ENCODE results near the gene FERMT3.
"Not testable (repeated sequence)": the region's sequence is repeated elsewhere in the genome, so short reads cannot be mapped to it uniquely, and the experiment has no call there.

FERMT3 gene

DNA sequence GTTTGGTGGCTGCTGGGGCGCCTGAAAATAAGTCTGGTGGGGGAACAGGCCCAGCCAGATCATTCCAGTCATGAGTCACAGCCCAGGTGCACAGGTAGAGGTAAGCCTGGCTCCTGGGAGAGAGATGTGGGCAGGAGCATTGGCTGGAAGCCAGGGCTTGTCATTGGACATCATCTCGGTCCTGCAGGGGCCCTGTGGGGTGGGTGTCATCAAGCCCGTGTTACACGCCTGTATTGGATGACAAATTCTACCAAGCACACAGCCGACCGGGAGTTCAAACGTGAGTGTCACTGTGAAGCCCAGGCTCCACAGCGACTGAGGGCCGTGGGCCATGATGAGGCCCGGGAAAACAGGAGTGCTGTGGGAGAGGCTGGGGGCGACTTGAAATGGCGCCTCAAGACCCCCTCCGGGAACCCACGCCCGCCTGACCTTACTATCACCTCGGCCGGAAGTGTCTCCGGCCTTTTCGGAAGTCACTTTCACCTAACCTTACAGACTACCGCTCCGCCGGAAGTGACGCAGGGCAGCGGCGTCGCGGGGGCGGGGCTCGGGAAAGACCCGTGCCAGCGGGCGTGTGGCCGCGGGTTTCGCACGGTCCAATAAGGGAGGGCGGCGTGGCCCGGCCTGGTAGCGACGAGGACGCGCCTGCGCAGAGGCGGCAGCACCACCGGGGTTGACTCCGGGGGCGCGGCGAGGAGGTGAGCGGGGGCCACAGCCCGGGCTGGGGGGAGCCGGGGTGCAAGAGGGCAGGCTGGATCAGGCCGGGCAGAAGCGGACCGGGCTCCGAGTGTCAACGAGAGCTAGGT is 34.1 kb downstream of the FERMT3 start, which contains the start of gene FKBP2:
Gene FKBP2 (plus strand): TSS at position 661 of the 806 bp plus-strand sequence. CDS start 1,293 bp downstream, outside the sequence.
- H3K9me3 Mint-ChIP-seq: no peaks in the 10 kb centered on the region
- peak within 1 kb of the TSS; percentile 99 for H3K27ac Mint-ChIP-seq
- peaks cover 85% of the 10 kb centered on the region for H3K36me3 Mint-ChIP-seq (ENCODE audit: low read depth)
- peak within 1 kb of the TSS; percentile 83 for H3K4me3 Mint-ChIP-seq
- H3K4me1 Mint-ChIP-seq (ENCODE audit: low read depth): peaks cover 83% of the 10 kb centered on the region
- intact Hi-C loops (cut with micrococcal nuclease): loop anchor here (1.0 to 2.0 kb wide), 3 partner anchors 14 to 65 kb away; partner anchors contain the start of genes ESRRA, NUDT22 and TRPT1
- H3K27me3 Mint-ChIP-seq: no peaks in the 10 kb centered on the region

DNA sequence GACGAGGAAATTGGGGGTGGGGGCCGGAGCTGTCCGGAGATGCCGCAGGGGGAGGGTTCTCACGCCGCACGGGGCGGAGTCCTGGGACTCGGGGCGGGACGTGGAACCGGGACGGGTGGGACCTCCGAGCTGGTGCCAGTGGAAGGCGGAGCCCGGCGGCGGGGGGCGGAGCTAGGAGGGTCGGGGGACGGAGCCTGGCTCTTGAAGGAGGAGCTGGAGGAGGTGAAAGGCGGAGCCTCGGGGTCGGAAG is 34.6 kb downstream of the FERMT3 start:
- H3K27me3 Mint-ChIP-seq: no peaks in the 10 kb centered on the region
- H3K27ac Mint-ChIP-seq: peak overlapping the region; percentile 99
- no peaks in the 10 kb centered on the region for H3K9me3 Mint-ChIP-seq
- H3K36me3 Mint-ChIP-seq (ENCODE audit: low read depth): peaks cover 85% of the 10 kb centered on the region
- peak overlapping the region; percentile 83 for H3K4me3 Mint-ChIP-seq
- H3K4me1 Mint-ChIP-seq (ENCODE audit: low read depth): peaks cover 83% of the 10 kb centered on the region
- intact Hi-C loops (cut with micrococcal nuclease): loop anchor here (2.0 kb wide), 1 partner anchor 30 kb away; no protein-coding TSS in a partner anchor

DNA sequence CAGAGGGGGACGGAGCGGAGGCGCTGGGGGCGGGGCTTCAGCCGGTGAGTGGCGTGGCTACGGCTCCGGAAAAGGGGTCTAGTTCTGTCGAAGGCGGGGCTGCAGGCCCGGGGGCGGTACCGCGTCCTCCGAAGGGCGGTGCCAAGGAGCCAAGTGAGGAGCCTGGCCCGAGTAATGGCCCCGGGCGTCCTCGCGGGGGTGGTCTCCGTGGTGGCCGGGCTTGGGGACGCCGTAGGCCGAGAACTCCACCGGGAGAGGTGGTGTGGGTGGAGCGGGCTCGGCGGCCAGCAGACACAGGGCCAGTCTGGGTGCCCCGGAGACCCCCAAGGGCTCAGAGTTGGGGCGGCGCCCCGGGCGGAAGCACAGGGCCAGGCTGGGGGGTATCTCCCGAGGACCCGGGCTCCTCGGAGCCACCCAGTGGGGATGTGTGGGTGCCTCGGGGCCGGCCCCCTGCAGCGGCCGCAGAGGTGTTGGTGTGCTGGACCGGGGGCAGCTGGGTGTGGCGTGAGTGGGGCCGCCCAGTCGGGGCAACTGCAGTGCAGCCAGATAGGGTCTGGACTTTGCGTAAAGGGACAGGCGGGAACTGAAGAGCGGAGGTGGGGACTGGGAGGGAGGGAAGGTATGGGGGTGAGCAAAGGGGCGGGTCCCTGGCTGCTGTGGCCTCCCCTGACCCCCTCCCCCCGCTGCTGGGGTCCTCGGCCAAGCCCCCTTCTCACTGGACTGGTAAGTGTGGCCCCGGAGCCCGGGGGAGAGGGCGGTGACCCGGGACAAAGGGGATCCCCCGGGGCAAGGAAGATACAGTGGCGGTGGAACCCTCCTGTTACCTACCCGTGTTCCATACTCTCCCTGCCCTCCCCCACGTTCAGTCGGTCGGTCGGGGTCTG is 35.2 kb downstream of the FERMT3 start:
- no peaks in the 10 kb centered on the region for H3K27me3 Mint-ChIP-seq
- H3K9me3 Mint-ChIP-seq: no peaks in the 10 kb centered on the region
- H3K36me3 Mint-ChIP-seq (ENCODE audit: low read depth): peaks cover 81% of the 10 kb centered on the region
- peak overlapping the region; percentile 83 for H3K4me3 Mint-ChIP-seq
- peak overlapping the region; percentile 99 for H3K27ac Mint-ChIP-seq
- intact Hi-C loops (cut with micrococcal nuclease): loop anchor here (2.0 kb wide), 1 partner anchor 29 kb away; no protein-coding TSS in a partner anchor
- peaks cover 78% of the 10 kb centered on the region for H3K4me1 Mint-ChIP-seq (ENCODE audit: low read depth)

DNA sequence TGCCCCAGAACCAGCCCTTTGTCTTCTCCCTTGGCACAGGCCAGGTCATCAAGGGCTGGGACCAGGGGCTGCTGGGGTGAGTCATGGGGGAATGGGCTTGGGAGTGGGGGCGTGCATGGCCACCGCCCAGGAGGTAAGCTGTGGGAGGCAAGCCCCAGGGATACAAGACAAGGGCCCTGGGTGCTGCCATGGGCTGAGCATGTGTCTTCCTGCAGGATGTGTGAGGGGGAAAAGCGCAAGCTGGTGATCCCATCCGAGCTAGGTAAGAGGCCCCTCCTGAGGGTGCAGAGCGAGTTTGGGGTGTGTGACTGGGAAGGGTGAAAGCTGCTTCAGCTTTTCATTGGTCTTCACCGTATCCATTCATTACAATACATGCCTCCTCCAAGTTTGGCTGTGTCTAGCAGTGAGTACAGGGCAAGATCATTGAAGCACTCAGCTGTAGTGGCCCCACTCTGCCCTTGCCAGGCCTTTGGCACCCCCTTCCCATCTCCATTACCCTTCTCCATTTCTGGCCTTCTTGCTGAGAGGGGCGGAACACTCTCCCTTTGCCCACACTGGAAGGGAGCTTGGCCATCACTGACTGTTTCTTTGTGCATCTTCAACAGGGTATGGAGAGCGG is 36.8 kb downstream of the FERMT3 start:
- peak overlapping the region; percentile 83 for H3K4me3 Mint-ChIP-seq
- no peaks in the 10 kb centered on the region for H3K9me3 Mint-ChIP-seq
- H3K27ac Mint-ChIP-seq: no peak overlapping the region
- intact Hi-C loops (cut with micrococcal nuclease): no loop called here
- peaks cover 78% of the 10 kb centered on the region for H3K4me1 Mint-ChIP-seq (ENCODE audit: low read depth)
- peaks cover 71% of the 10 kb centered on the region for H3K36me3 Mint-ChIP-seq (ENCODE audit: low read depth)
- no peaks in the 10 kb centered on the region for H3K27me3 Mint-ChIP-seq

DNA sequence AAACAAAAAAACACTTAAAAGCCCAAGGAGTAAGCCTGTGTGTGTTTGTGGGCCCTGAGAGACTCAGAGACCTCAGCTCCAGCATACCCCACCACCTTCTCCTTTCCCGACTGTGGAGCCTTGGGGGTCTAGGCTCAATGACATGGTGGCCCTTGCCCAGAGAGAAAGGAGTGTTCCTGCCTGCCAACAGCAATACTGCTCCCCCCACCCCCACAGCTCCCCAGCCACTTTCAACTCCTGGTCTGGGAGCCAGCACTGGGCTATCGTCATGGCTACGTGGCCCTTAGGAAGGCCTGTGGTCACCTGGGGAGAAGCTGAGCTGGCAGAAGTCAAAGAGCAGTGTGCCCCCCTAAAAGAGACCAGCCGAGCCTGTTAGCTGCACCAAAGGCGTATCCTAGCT is 37.6 kb downstream of the FERMT3 start:
- H3K27me3 Mint-ChIP-seq: no peaks in the 10 kb centered on the region
- H3K4me3 Mint-ChIP-seq: no peak overlapping the region
- H3K4me1 Mint-ChIP-seq (ENCODE audit: low read depth): peaks cover 77% of the 10 kb centered on the region
- intact Hi-C loops (cut with micrococcal nuclease): no loop called here
- H3K36me3 Mint-ChIP-seq (ENCODE audit: low read depth): peaks cover 63% of the 10 kb centered on the region
- no peak overlapping the region for H3K27ac Mint-ChIP-seq
- H3K9me3 Mint-ChIP-seq: no peaks in the 10 kb centered on the region

DNA sequence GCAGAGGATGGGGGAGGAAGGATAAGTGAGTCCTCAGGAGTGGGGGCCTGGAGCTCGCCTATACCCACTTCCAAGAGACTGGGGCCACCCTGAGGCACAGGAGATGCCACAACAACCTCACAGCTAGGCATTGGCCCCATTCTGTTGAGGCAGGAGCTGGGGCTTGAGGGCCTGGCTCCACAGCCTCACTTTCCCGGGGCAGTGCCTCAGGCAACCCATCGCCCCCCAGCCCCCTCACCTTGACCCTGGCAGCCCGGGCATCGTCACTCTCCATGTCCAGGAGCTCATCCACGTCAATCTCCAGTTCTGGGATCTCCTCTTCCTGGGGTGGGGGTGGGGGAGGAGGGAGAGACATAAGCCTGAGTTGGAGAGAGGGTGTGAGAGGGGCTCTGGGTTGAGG is 38.4 kb downstream of the FERMT3 start:
- peak overlapping the region; percentile 89 for H3K4me3 Mint-ChIP-seq
- peak overlapping the region; percentile 92 for H3K27ac Mint-ChIP-seq
- H3K27me3 Mint-ChIP-seq: peaks cover 1% of the 10 kb centered on the region
- peaks cover 58% of the 10 kb centered on the region for H3K36me3 Mint-ChIP-seq (ENCODE audit: low read depth)
- intact Hi-C loops (cut with micrococcal nuclease): no loop called here
- H3K4me1 Mint-ChIP-seq (ENCODE audit: low read depth): peaks cover 72% of the 10 kb centered on the region
- H3K9me3 Mint-ChIP-seq: no peaks in the 10 kb centered on the region

DNA sequence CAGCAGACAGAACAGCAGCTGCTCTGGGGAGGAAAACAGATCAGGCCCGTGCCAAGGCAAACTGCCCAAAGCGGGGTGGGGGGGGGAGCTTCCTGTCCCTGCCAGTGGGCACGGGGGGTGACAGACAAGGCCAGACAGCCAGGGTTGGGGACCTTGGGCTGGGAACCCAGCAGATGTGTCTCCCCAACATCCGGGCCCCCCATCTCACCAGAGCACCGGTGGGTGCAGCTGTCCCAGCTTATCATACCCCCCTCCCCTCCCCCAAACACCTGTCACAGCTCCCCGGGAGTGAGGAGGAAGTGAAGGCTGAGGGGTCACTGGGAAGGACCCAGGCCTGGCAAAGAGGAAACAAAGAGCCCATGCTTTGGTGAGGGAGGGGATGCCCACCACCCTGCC is 38.9 kb downstream of the FERMT3 start:
- H3K36me3 Mint-ChIP-seq (ENCODE audit: low read depth): peaks cover 56% of the 10 kb centered on the region
- peak overlapping the region; percentile 92 for H3K27ac Mint-ChIP-seq
- peaks cover 4% of the 10 kb centered on the region for H3K27me3 Mint-ChIP-seq
- no peaks in the 10 kb centered on the region for H3K9me3 Mint-ChIP-seq
- peak overlapping the region; percentile 89 for H3K4me3 Mint-ChIP-seq
- peaks cover 68% of the 10 kb centered on the region for H3K4me1 Mint-ChIP-seq (ENCODE audit: low read depth)
- intact Hi-C loops (cut with micrococcal nuclease): no loop called here

DNA sequence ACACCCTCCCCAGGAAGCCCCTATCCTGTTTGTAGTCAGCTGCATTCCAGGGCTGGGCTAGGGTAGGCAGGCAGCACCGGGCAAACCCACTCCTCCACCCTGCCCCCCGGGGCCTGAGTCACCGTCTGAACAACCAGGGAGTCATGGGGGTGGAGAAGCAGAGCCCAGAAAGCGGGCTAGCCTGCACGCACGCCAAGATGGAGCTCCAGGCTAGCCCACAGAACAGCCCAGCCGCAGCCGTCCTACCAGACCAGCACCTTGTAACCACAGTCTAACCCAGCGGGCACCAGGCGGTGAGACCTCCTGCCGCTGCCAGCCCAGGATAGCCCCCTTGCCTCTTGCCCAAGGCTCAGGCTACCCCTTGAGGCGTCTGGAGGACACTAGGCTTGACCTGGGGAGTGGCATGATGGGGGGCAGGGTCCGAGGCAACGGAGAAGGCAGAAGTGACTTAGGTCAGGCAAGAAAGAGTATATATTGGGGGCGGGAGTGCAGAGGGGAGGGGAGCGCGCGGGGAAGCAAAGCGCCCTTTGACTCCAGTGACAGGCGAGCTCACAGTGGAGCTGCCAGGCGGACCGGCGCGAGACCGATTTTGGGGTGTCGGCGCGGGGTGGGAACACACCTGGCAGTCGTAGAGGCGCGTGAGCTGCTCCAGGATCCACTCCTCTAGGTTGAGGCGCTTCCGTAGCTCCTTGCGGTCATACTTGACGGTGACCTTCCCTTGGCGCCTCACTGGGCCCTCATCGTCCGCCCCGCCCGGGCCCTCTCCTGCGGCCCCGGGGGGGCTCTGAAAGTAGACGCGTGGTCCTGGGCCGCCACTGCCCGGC is 39.5 kb downstream of the FERMT3 start:
- intact Hi-C loops (cut with micrococcal nuclease): loop anchor here (2.0 kb wide), 1 partner anchor 15 kb away; the partner anchor contains the start of gene DNAJC4
- Mint-ChIP-seq H3K27ac (peak overlapping the region; percentile 92), H3K9me3 (no peaks in the 10 kb centered on the region), H3K27me3 (peaks cover 9% of the 10 kb centered on the region), H3K4me3 (peak overlapping the region; percentile 89), H3K4me1 (ENCODE audit: low read depth) (peaks cover 71% of the 10 kb centered on the region), H3K36me3 (ENCODE audit: low read depth) (peaks cover 51% of the 10 kb centered on the region)

DNA sequence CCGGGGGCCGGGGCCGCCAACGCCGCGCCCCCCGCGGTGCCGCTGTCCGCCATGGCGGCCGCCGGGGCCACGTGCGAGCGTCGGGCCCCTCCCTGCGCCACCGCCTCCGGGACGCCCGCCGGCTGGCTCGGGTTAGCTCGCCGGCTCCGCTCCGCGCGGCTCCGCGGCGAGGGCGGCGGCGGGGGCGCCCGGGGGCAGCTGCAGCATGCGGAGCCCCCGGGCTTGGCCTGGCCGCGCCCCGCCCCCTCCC is 40.0 kb downstream of the FERMT3 start:
- not testable (repeated sequence) for H3K9me3 Mint-ChIP-seq, H3K27me3 Mint-ChIP-seq
- H3K27ac Mint-ChIP-seq: peak overlapping the region; percentile 92
- intact Hi-C loops (cut with micrococcal nuclease): loop anchor here (2.0 kb wide), 1 partner anchor 16 kb away; the partner anchor contains the start of gene DNAJC4
- peak overlapping the region; percentile 82 for H3K4me3 Mint-ChIP-seq
- peaks cover 48% of the 10 kb centered on the region for H3K36me3 Mint-ChIP-seq (ENCODE audit: low read depth)
- peaks cover 74% of the 10 kb centered on the region for H3K4me1 Mint-ChIP-seq (ENCODE audit: low read depth)

DNA sequence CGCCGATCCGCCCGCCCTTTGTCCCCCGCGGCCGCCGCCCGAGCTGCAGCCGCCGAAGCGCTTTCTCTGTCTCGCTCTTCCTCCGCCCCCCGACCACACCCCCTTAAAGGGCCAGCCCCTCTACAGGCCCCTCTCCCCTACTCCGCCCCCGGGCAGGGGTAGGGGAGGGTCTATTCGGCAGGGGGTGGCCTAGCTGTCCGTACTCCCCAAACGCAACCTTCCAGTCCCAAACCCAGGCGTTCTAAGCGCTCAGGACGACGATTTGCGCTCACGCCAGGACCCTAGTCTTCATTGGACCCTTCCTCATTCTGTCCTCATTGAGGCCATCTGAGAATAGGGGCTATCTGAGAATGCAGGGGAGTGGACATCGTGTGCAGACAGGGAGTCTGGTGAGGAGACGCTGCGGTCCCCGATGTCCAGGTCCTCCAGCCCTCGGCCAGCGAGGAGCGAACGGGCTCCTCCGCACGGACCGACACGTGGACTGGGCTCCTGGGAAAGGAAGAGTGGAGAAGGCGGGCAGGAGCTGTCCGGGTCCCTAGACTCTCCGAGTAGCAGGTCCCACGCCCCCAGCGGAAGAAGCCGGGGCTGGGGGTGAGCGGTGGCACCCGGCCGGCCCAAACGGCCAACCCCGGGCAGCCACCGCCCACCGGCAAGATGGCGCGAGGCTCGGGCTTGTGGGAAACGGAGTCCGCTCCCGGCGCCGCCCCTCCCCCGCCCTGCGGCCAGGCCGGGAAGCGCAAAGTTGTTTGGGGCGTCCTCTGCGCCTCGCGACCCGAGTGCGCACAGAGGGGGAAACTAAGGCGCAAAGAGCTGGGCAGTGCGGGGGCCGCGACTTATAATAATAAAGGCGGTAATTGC is 40.6 kb downstream of the FERMT3 start, which contains the start of gene PPP1R14B:
Gene PPP1R14B (minus strand): TSS at position 73 of the 858 bp plus-strand sequence. CDS start 270 bp downstream, outside the sequence.
- H3K27me3 Mint-ChIP-seq: peaks cover 9% of the 10 kb centered on the region
- H3K36me3 Mint-ChIP-seq (ENCODE audit: low read depth): peaks cover 51% of the 10 kb centered on the region
- intact Hi-C loops (cut with micrococcal nuclease): loop anchor here (2.0 kb wide), 1 partner anchor 16 kb away; the partner anchor contains the start of gene DNAJC4
- peak within 1 kb of the TSS; percentile 89 for H3K4me3 Mint-ChIP-seq
- H3K27ac Mint-ChIP-seq: peak within 1 kb of the TSS; percentile 92
- peaks cover 77% of the 10 kb centered on the region for H3K4me1 Mint-ChIP-seq (ENCODE audit: low read depth)
- no peaks in the 10 kb centered on the region for H3K9me3 Mint-ChIP-seq

DNA sequence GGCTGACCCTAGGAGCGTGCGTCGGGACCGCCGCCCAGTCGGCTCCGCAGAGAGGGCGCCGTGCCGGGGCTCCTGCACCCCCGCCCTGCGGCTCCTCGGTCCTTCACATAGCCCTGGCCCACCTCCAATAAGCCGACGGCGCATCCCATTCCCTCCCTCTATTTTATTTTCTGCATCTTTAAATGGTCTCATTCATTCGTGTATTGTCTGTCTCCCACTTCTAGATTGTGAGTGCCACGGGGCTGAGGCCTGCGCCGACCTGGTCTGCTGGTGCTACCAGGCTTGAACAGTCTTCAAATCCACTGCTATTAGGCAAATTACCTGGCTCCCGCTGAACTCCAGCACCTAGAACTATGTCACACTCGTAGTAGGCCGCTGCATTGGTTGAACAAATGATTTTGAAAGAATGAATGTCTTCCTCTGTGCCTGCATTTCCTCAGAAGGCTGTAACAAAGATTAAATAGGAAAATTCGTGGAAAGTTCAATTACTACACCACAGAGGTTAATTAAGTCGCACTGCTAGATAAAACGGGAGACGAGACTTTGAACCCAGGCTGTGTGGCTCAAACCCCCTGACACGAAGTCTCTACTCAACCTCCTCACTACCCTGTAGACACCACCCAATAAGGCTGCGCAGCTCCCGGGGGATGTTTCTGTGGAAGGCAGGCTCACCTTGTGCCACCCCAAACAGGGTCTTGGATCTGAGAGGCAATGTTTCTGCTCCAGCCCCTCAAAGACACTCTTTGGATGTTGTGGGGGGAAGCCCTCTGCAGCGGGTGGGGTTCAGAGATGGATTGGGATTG is 41.4 kb downstream of the FERMT3 start:
- intact Hi-C loops (cut with micrococcal nuclease): loop anchor here (2.0 kb wide), 1 partner anchor 17 kb away; the partner anchor contains the start of gene DNAJC4
- peaks cover 9% of the 10 kb centered on the region for H3K27me3 Mint-ChIP-seq
- peaks cover 51% of the 10 kb centered on the region for H3K36me3 Mint-ChIP-seq (ENCODE audit: low read depth)
- H3K4me3 Mint-ChIP-seq: peak overlapping the region; percentile 82
- H3K27ac Mint-ChIP-seq: peak overlapping the region; percentile 92
- H3K9me3 Mint-ChIP-seq: no peaks in the 10 kb centered on the region
- H3K4me1 Mint-ChIP-seq (ENCODE audit: low read depth): peaks cover 76% of the 10 kb centered on the region

DNA sequence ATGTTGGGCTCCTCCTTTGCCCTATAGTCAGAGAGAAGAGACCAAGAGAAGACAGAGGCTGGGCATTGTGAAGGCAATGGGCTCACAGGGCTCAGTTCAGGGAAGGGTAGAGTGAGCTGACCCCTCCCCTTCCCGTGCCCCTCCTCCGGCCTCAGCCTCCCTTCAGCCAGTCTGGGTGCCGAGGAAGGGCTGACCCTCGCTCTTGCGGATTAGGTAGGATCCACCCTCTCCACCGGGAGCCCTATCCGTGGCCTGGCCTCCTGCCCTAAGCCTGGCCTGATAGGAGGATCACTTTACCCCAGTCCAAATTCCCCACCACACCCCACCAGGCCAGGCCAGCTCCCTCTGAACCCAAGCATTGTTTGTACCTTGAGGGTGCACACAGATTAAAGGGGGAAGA is 42.1 kb downstream of the FERMT3 start:
- peaks cover 76% of the 10 kb centered on the region for H3K4me1 Mint-ChIP-seq (ENCODE audit: low read depth)
- peak overlapping the region; percentile 7 for H3K27ac Mint-ChIP-seq
- H3K27me3 Mint-ChIP-seq: peaks cover 9% of the 10 kb centered on the region
- H3K4me3 Mint-ChIP-seq: no peak overlapping the region
- intact Hi-C loops (cut with micrococcal nuclease): no loop called here
- H3K9me3 Mint-ChIP-seq: no peaks in the 10 kb centered on the region
- H3K36me3 Mint-ChIP-seq (ENCODE audit: low read depth): peaks cover 47% of the 10 kb centered on the region
